Panc1 (cell line): ENCODE data around the gene RNF149.

Source experiments
- POLR2AphosphoS5 ChIP-seq: IDR thresholded peaks from 2 replicates; pipeline ENCODE4 v1.6.1; 2012; ENCODE audit warnings: mild to moderate bottlenecking, low read depth, low read length, moderate library complexity
- SIN3A ChIP-seq: IDR thresholded peaks from 2 replicates; pipeline ENCODE4 v1.6.1; 2012; ENCODE audit warnings: low read depth, mild to moderate bottlenecking, low read length, moderate library complexity, borderline replicate concordance; ENCODE audit not compliant: insufficient read depth
- TCF7L2 ChIP-seq: IDR thresholded peaks from 2 replicates; pipeline ENCODE4 v1.6.1; 2011; ENCODE audit warnings: mild to moderate bottlenecking, low read depth, low read length, inconsistent platforms
- TF ChIP-seq, protein P1 (sequence below): fragments of 450-650 bp; IDR thresholded peaks from 2 replicates; pipeline ENCODE4 v1.5.1; 2017; ENCODE audit warnings: mild to moderate bottlenecking
- TF ChIP-seq, protein P2 (sequence below), 2 experiments: IDR thresholded peaks; 2 replicates each; pipeline ENCODE4 v1.6.1; 2011 to 2012; ENCODE audit warnings: low read depth in 2 of 2, control low read depth in 1 of 2, low read length in 1 of 2, mild to moderate bottlenecking in 1 of 2, moderate library complexity in 1 of 2; ENCODE audit not compliant: insufficient read depth in 1 of 2

DNA sequence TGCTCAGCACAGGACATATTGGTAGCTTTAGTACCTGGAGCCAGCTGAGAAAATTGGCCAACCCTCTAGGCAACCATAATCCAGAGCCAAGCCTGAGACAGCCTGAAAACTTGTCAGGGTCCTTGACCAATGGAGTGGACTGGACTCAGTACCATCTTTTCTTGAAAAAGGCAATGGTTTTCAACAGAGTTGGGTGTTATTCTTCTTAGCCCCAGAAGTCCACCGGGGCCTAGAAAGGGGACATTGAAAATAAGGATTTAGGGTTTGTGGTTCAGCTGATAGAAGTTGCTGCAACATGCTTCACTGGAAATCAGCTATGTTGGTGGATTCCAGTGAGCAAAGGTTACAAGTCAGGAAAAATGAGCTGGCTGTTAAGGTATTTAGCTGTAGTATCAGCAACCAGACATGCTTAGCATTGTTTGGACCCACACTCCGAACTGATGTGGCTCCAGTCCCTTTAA is 77.9 kb downstream of the RNF149 start:
- TF ChIP-seq, protein P1, sequence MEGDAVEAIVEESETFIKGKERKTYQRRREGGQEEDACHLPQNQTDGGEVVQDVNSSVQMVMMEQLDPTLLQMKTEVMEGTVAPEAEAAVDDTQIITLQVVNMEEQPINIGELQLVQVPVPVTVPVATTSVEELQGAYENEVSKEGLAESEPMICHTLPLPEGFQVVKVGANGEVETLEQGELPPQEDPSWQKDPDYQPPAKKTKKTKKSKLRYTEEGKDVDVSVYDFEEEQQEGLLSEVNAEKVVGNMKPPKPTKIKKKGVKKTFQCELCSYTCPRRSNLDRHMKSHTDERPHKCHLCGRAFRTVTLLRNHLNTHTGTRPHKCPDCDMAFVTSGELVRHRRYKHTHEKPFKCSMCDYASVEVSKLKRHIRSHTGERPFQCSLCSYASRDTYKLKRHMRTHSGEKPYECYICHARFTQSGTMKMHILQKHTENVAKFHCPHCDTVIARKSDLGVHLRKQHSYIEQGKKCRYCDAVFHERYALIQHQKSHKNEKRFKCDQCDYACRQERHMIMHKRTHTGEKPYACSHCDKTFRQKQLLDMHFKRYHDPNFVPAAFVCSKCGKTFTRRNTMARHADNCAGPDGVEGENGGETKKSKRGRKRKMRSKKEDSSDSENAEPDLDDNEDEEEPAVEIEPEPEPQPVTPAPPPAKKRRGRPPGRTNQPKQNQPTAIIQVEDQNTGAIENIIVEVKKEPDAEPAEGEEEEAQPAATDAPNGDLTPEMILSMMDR = no peak
- TF ChIP-seq POLR2AphosphoS5 = no peak
- TF ChIP-seq SIN3A = no peak
- no peak for TF ChIP-seq TCF7L2
- TF ChIP-seq, protein P2, sequence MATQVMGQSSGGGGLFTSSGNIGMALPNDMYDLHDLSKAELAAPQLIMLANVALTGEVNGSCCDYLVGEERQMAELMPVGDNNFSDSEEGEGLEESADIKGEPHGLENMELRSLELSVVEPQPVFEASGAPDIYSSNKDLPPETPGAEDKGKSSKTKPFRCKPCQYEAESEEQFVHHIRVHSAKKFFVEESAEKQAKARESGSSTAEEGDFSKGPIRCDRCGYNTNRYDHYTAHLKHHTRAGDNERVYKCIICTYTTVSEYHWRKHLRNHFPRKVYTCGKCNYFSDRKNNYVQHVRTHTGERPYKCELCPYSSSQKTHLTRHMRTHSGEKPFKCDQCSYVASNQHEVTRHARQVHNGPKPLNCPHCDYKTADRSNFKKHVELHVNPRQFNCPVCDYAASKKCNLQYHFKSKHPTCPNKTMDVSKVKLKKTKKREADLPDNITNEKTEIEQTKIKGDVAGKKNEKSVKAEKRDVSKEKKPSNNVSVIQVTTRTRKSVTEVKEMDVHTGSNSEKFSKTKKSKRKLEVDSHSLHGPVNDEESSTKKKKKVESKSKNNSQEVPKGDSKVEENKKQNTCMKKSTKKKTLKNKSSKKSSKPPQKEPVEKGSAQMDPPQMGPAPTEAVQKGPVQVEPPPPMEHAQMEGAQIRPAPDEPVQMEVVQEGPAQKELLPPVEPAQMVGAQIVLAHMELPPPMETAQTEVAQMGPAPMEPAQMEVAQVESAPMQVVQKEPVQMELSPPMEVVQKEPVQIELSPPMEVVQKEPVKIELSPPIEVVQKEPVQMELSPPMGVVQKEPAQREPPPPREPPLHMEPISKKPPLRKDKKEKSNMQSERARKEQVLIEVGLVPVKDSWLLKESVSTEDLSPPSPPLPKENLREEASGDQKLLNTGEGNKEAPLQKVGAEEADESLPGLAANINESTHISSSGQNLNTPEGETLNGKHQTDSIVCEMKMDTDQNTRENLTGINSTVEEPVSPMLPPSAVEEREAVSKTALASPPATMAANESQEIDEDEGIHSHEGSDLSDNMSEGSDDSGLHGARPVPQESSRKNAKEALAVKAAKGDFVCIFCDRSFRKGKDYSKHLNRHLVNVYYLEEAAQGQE (IDR thresholded peaks at IDR 0.05; ENCODE audit: insufficient read depth in 1 of 2, low read depth in 2 of 2, low read length in 1 of 2) = no peak
